ENCODE measurements around the gene EEFSEC.

GRCh38 chr3:128382221-128382807 is 229.0 kb downstream of the EEFSEC start:
- TF ChIP-seq CTCF (IDR thresholded peaks at IDR 0.05; ENCODE audit: low read depth, low read length) (no peak), MYC (IDR thresholded peaks at IDR 0.05; ENCODE audit: low read depth, low read length) (no peak)

Data from NB4 (cell line).